MM.1S (cell line): ENCODE results near the gene NPS.

Source experiments
- DNase-seq: peaks from one replicate; pipeline ENCODE4 v3.0.0-alpha.2; 2015
- H2AFZ ChIP-seq: fragments of 300-600 bp; sonication (generic); 2 replicates; pipeline ENCODE4 v1.6.0; 2016; ENCODE audit warnings: antibody characterized with exemption, low read length
- H3F3A ChIP-seq: fragments of 300-600 bp; sonication (generic); 2 replicates; pipeline ENCODE4 v1.6.1; 2016; ENCODE audit warnings: mild to moderate bottlenecking, antibody characterized with exemption, low read length, moderate library complexity, mixed read lengths; ENCODE audit not compliant: insufficient read depth
- H3K27ac ChIP-seq: fragments of 300-600 bp; sonication (generic); 2 replicates; pipeline ENCODE4 v1.5.1; 2016; ENCODE audit warnings: mild to moderate bottlenecking, low read length
- H3K27me3 ChIP-seq: fragments of 300-600 bp; sonication (generic); replicated peaks from 2 replicates; pipeline ENCODE4 v1.6.0; 2016; ENCODE audit warnings: low read length; ENCODE audit not compliant: insufficient read depth
- H3K36me3 ChIP-seq: fragments of 300-600 bp; sonication (generic); replicated peaks from 2 replicates; pipeline ENCODE4 v1.6.1; 2016; ENCODE audit warnings: mild to moderate bottlenecking, low read length, mixed read lengths; ENCODE audit not compliant: insufficient read depth
- H3K4me1 ChIP-seq: fragments of 300-600 bp; sonication (generic); 2 replicates; pipeline ENCODE4 v1.6.1; 2016; ENCODE audit warnings: low read length, mixed read lengths
- H3K4me2 ChIP-seq: fragments of 300-600 bp; sonication (generic); 2 replicates; pipeline ENCODE4 v1.6.0; 2016; ENCODE audit warnings: low read depth, low read length
- H3K4me3 ChIP-seq: fragments of 300-600 bp; sonication (generic); 2 replicates; pipeline ENCODE4 v1.5.1; 2016; ENCODE audit warnings: low read length, mixed read lengths
- H3K79me2 ChIP-seq: fragments of 300-600 bp; sonication (generic); 2 replicates; pipeline ENCODE4 v1.6.1; 2016; ENCODE audit warnings: mixed run types, low read length, mixed read lengths
- H3K9ac ChIP-seq: fragments of 300-600 bp; sonication (generic); 2 replicates; pipeline ENCODE4 v1.6.1; 2016; ENCODE audit warnings: low read length, mixed read lengths
- H3K9me2 ChIP-seq: fragments of 300-600 bp; sonication (generic); replicated peaks from 2 replicates; pipeline ENCODE4 v1.6.1; 2016; ENCODE audit warnings: mild to moderate bottlenecking, low read length, mixed read lengths; ENCODE audit not compliant: insufficient read depth
- H3K9me3 ChIP-seq: fragments of 300-600 bp; sonication (generic); replicated peaks from 2 replicates; pipeline ENCODE4 v1.6.1; 2016; ENCODE audit warnings: mild to moderate bottlenecking, low read length, mixed read lengths; ENCODE audit not compliant: insufficient read depth
- H4K20me1 ChIP-seq: fragments of 300-600 bp; sonication (generic); 2 replicates; pipeline ENCODE4 v1.6.1; 2016; ENCODE audit warnings: mild to moderate bottlenecking, low read length, moderate library complexity, mixed read lengths; ENCODE audit not compliant: insufficient read depth
- CTCF ChIP-seq: fragments of 300-600 bp; sonication (generic); IDR thresholded peaks from 2 replicates; pipeline ENCODE4 v1.5.1; 2016; ENCODE audit warnings: antibody characterized with exemption, low read length, mixed read lengths
- EZH2 ChIP-seq: fragments of 300-600 bp; sonication (generic); optimal IDR thresholded peaks from 2 replicates; pipeline ENCODE3; 2017; ENCODE audit warnings: low read depth, mild to moderate bottlenecking, antibody characterized with exemption, low read length, mixed read lengths
- EZH2phosphoT487 ChIP-seq: fragments of 300-600 bp; sonication (generic); IDR thresholded peaks from 2 replicates; pipeline ENCODE4 v1.6.1; 2018; ENCODE audit warnings: antibody characterized with exemption, low read length

Gene NPS

GRCh38 chr10:127537924-127538323 lies 11.2 kb upstream of the NPS start:
- H3K9ac ChIP-seq, result no peak overlapping the region
- no peak overlapping the region for H3K4me2 ChIP-seq
- H3K4me3 ChIP-seq, result no peak overlapping the region
- no peak overlapping the region for H2AFZ ChIP-seq
- no peak for TF ChIP-seq CTCF
- no peak for TF ChIP-seq EZH2phosphoT487
- TF ChIP-seq EZH2, result no peak
- H3K79me2 ChIP-seq, result no peaks in the 10 kb centered on the region
- H3K9me3 ChIP-seq, result no peaks in the 10 kb centered on the region
- H3K27ac ChIP-seq, result no peak overlapping the region
- peaks cover 22% of the 10 kb centered on the region for H3K4me1 ChIP-seq
- no peaks in the 10 kb centered on the region for H4K20me1 ChIP-seq
- H3F3A ChIP-seq, result peaks cover 8% of the 10 kb centered on the region; the same call in 1 of the 2 replicates
- DNase-seq, result no peak
- no peaks in the 10 kb centered on the region for H3K9me2 ChIP-seq
- H3K36me3 ChIP-seq, result no peaks in the 10 kb centered on the region
- H3K27me3 ChIP-seq, result 0 out of 2 replicates have a peak, but pooled peaks cover 4% of the 10 kb centered on the region

GRCh38 chr10:127548022-127548421 lies 1.1 kb upstream of the NPS start:
- Histone ChIP-seq H3K4me1 (no peaks in the 10 kb centered on the region), H3K27ac (no peak overlapping the region), H2AFZ (no peak overlapping the region), H3K79me2 (no peaks in the 10 kb centered on the region), H3F3A (no peaks in the 10 kb centered on the region), H3K4me2 (no peak overlapping the region), H3K9me2 (no peaks in the 10 kb centered on the region), H3K27me3 (no peaks in the 10 kb centered on the region), H4K20me1 (no peaks in the 10 kb centered on the region), H3K4me3 (no peak overlapping the region), H3K36me3 (no peaks in the 10 kb centered on the region), H3K9ac (no peak overlapping the region), H3K9me3 (no peaks in the 10 kb centered on the region)
- TF ChIP-seq CTCF (no peak), EZH2 (no peak), EZH2phosphoT487 (no peak)
- no peak for DNase-seq

- Histone ChIP-seq H3K27ac (no peak overlapping the region), H4K20me1 (no peaks in the 10 kb centered on the region), H3K9ac (no peak overlapping the region), H3F3A (no peaks in the 10 kb centered on the region), H3K9me3 (no peaks in the 10 kb centered on the region), H3K79me2 (no peaks in the 10 kb centered on the region), H2AFZ (no peak overlapping the region), H3K4me3 (no peak overlapping the region), H3K4me2 (no peak overlapping the region), H3K36me3 (no peaks in the 10 kb centered on the region), H3K4me1 (no peaks in the 10 kb centered on the region), H3K9me2 (no peaks in the 10 kb centered on the region), H3K27me3 (no peaks in the 10 kb centered on the region)
- TF ChIP-seq EZH2 (no peak), CTCF (no peak), EZH2phosphoT487 (no peak)
- no peak for DNase-seq
These were observed 1.8 kb downstream of the NPS start for GRCh38 chr10:127550861-127551260.
